Epithelial cell of esophagus (primary cell): ENCODE data around the gene HSD3B7.

Experiments used
- DNase-seq: peaks from one replicate; pipeline ENCODE4 v3.0.0; 2010; ENCODE audit warnings: low read depth
- H3K4me3 ChIP-seq: 2 replicates; pipeline ENCODE4 v1.5.1; 2011; ENCODE audit warnings: mild to moderate bottlenecking, low read length, control low read depth
- TF ChIP-seq, protein P1 (sequence below): IDR thresholded peaks from 2 replicates; pipeline ENCODE4 v1.5.1; 2011; ENCODE audit warnings: low read depth, mild to moderate bottlenecking, low read length, control low read depth, inconsistent platforms; ENCODE audit not compliant: insufficient read depth; ENCODE audit errors: missing control alignments

The HSD3B7 gene

DNA sequence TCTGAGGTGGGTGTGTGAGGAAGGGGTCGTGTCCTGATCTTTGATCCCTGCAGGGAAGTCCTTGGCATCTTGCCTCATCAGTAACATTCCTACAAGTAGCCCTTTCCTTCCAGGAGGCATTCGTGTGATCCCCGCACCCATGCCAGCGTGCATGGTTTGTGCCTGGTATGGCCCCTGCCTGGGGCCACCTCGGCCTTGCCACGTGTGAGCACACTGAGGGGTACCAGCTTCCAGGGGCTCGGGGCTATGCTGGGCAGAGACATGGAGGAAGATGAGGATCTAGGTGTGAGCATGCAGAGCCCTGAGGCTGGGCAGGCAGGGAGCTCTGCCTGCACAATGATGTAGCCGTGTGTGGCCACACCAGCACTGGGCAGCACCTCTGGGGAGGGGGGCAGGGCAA is 6.0 kb downstream of the HSD3B7 start:
- no peak overlapping the region for H3K4me3 ChIP-seq
- DNase-seq = no peak
- TF ChIP-seq, protein P1, sequence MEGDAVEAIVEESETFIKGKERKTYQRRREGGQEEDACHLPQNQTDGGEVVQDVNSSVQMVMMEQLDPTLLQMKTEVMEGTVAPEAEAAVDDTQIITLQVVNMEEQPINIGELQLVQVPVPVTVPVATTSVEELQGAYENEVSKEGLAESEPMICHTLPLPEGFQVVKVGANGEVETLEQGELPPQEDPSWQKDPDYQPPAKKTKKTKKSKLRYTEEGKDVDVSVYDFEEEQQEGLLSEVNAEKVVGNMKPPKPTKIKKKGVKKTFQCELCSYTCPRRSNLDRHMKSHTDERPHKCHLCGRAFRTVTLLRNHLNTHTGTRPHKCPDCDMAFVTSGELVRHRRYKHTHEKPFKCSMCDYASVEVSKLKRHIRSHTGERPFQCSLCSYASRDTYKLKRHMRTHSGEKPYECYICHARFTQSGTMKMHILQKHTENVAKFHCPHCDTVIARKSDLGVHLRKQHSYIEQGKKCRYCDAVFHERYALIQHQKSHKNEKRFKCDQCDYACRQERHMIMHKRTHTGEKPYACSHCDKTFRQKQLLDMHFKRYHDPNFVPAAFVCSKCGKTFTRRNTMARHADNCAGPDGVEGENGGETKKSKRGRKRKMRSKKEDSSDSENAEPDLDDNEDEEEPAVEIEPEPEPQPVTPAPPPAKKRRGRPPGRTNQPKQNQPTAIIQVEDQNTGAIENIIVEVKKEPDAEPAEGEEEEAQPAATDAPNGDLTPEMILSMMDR = no peak

DNA sequence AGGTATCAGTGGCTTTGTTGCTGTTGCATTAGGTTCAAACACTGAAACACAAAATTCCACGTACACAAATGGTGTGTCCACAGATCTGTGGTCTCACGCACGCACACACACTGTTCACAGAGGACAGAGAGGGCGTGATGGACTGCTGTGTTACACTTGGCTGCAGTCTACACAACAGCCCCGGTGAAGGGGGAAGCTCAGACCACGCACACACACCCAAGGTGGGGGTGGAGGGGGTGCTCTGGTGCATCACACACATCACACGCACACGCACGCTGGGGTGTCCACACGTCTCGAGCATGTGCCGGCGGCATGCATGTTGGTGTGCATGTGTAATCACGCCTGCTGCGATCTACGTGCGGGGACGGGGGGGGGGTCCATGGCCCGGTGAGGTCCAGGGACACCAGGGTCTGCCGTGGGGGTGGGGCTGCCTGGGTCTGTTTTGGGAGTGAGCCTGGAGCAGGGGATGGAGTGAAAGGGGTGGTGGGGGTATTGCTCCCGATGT is 7.3 kb downstream of the HSD3B7 start:
- no peak overlapping the region for H3K4me3 ChIP-seq
- TF ChIP-seq, protein P1 = no peak
- DNase-seq = no peak

- no peak for DNase-seq
- H3K4me3 ChIP-seq = no peak overlapping the region
- TF ChIP-seq, protein P1 = no peak
These were observed 8.2 kb downstream of the HSD3B7 start for GRCh38 chr16:30992931-30993816.

GRCh38 chr16:30995927-30996323 is 10.9 kb downstream of the HSD3B7 start:
- no peak overlapping the region for H3K4me3 ChIP-seq
- TF ChIP-seq, protein P1 = no peak

DNA sequence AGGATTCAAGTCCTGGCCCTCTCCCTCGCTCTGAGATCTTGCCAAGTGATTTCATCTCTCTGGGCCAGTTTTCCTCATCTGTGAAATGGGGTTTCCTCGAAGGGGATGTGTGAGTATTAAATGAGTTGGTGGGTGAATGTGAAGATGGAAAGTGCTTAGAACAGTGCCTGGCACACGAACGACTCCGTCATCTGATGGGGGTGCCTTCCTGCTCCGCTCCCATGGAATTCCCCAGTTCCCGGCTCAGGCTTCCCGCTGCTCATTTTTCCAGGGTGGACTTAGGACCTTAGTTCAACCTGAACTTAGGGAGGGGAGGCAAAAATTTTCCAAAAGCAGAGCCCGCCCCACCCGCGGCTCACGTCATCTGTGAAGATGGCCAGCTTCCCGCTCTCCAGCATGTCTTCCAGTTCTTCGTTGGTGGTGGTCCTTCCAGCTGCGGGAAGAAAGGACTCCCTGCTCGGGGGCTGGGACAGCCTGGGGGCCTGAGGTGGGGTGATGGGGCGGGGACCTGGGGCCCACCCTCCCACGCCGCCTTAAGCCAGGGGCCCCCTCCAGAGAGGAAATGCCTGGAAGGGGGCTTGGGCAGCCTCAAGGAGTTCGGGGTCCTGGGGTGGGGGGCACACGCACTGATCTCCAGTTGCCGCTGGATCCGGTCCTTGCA is 11.4 kb downstream of the HSD3B7 start:
- peak overlapping the region; percentile 57 for H3K4me3 ChIP-seq
- TF ChIP-seq, protein P1 = no peak
- no peak for DNase-seq

More at GRCh38 chr16:30995927-30996323, 10.9 kb downstream of the HSD3B7 start:
- no peak for DNase-seq

DNA sequence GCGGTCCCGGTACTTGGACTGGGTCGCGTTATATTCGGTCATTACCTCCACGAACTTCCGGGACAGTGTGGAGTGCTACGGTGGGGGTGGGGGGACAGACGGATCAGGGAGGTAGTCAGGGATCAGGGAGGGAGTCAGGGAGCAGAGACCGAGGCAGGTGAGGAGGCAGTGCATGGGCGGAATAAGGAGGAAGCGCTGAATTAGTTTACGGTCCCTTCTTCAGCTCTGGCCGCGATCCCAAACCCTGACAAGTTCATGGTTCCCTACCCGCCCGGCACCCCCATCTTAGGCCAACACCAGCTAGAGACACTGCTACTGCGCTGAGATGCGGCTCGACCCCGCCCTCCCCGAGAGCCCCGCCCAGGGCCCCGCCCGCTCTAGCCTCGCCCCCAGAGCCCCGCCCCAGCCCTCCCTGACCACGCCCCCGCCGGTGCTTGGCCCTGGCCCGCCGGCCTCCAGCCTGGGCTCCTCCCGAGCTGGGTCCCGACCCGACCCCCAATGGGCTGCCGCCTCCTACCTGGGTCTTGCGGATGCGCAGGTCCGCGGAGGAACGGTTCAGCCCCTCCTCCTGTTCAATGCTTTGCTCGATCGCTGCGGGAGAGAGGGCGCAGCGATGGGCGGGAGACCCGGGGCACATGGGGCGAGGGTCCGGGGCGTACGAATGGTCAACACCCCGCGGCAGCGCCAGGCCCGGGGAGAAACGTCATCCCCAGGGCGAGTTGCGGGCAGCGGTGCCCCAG is 12.1 kb downstream of the HSD3B7 start:
- peak; percentile 84 for DNase-seq
- peak overlapping the region; percentile 57 for H3K4me3 ChIP-seq
- TF ChIP-seq, protein P1 = no peak
